ENCODE measurements around the gene SLC35A3.

DNA sequence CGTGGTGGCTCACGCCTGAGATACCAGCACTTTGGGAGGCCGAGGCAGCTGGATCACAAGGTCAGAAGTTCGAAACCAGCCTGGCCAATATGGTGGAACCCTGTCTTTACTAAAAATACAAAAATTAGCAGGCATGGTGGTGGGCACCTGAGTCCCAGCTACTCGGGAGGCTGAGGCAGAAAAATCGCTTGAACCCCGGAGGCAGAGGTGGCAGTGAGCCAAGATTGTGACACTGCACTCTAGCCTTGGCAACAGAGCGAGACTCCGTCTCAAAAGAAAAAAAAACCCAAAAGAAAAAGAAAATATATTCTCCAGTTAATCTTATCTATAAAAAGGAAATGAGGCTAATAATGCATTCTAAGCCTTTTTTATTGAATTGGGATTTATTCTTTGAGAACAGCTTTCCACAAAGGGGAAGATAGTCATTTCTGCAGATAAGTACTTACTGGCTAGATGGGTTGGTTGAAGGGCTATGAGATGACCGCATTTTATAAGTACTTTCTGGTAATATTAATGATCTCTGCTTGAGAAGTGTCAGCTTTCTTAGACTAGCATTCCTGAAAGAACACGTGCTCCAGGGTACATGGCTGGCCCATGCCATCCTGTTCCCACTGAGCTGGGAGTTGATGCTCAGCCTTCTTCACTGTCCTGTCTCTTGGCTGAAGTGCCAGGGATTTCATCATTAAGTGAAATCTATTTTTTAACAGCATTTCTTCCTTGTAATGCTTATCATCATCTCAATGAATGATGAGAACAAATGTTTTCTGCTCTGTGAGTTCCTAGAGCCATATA, 105.0 kb downstream of the SLC35A3 start:
- TF ChIP-seq, protein P1, sequence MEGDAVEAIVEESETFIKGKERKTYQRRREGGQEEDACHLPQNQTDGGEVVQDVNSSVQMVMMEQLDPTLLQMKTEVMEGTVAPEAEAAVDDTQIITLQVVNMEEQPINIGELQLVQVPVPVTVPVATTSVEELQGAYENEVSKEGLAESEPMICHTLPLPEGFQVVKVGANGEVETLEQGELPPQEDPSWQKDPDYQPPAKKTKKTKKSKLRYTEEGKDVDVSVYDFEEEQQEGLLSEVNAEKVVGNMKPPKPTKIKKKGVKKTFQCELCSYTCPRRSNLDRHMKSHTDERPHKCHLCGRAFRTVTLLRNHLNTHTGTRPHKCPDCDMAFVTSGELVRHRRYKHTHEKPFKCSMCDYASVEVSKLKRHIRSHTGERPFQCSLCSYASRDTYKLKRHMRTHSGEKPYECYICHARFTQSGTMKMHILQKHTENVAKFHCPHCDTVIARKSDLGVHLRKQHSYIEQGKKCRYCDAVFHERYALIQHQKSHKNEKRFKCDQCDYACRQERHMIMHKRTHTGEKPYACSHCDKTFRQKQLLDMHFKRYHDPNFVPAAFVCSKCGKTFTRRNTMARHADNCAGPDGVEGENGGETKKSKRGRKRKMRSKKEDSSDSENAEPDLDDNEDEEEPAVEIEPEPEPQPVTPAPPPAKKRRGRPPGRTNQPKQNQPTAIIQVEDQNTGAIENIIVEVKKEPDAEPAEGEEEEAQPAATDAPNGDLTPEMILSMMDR (IDR thresholded peaks at IDR 0.05), result no peak
- TF ChIP-seq EZH2phosphoT487 (IDR thresholded peaks at IDR 0.05), result no peak

Measured in neural progenitor cell (in vitro differentiated cells).